GM12892 (cell line): ENCODE measurements around the gene CST7.

Experiments used
- POLR2A ChIP-seq: IDR thresholded peaks from 2 replicates; pipeline ENCODE4 v1.6.1; 2011; ENCODE audit warnings: low read depth, low read length, control low read depth
- TAF1 ChIP-seq: IDR thresholded peaks from 2 replicates; pipeline ENCODE4 v1.6.1; 2011; ENCODE audit warnings: low read depth, mild to moderate bottlenecking, control low read depth, low read length, borderline replicate concordance

DNA sequence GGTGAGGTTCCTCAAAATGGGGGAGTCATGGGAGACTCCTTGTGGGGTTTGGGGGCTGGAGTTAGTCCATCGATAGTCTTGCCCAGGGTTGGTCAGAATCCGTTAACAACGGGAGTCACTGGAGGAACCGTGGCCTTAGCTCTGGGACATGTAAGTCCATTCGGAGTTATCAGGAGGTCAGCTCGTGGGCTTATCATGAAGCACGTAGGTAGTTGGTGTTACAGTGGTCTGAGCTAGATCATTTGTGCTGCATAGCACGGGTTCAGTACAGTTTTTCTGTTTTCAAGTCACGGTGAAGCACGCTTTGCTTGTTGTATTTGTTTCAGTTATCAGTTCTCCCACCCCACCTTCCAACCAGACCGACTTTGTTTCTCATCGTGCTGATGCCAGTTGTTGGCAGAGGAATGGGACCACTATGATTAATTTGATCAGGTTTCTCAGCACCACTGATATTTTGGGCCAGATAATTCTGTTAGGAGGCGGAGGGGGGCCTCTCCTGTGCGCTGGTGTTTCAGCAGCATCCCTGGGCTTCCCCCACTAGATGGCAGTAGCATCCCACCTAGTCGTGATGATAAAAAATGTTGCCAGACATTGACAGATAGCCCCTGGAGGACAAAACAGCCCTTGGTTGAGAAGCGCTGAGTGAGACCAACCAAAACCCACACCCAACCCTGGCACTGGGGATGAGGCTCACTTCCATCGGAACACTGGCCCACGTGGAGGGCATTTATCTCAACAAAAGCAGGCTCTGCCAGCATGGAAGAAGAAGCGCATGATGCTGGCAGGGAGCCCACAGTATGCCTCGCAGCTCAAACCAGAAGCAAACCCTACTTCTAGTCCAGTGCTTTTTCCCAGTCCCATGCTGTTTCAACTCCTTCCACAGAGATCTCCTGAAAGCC, 45.6 kb downstream of the CST7 start:
- TF ChIP-seq TAF1 (no peak), POLR2A (no peak)
